GM18508 (cell line): Measurements from ENCODE around the gene TSHZ1.

Experiments used
- ATAC-seq: cut with Tn5 transposase; IDR thresholded peaks from one replicate; pipeline ENCODE4 v1.9.1; 2021; ENCODE audit warnings: moderate number of reproducible peaks; ENCODE audit not compliant: insufficient read depth, unreplicated experiment

Gene TSHZ1

GRCh38 chr18:75265872-75266271 lies 55.3 kb downstream of the TSHZ1 start:
- no peak for ATAC-seq

GRCh38 chr18:75267643-75268363 lies 57.2 kb downstream of the TSHZ1 start:
- ATAC-seq, result peak; percentile 87

GRCh38 chr18:75268364-75268646 lies 57.7 kb downstream of the TSHZ1 start:
- ATAC-seq, result no peak

GRCh38 chr18:75269124-75269680 lies 58.6 kb downstream of the TSHZ1 start:
- no peak for ATAC-seq

GRCh38 chr18:75269696-75270095 lies 59.1 kb downstream of the TSHZ1 start:
- ATAC-seq, result no peak

GRCh38 chr18:75271952-75272351 lies 61.4 kb downstream of the TSHZ1 start:
- no peak for ATAC-seq

- no peak for ATAC-seq
These were observed 63.2 kb downstream of the TSHZ1 start for GRCh38 chr18:75273817-75274216.

GRCh38 chr18:75275226-75275625 lies 64.6 kb downstream of the TSHZ1 start:
- no peak for ATAC-seq

- no peak for ATAC-seq
These were observed 66.4 kb downstream of the TSHZ1 start for GRCh38 chr18:75276818-75277609.

- no peak for ATAC-seq
These were observed 67.0 kb downstream of the TSHZ1 start for GRCh38 chr18:75277610-75277928.

GRCh38 chr18:75279381-75279780 lies 68.8 kb downstream of the TSHZ1 start:
- no peak for ATAC-seq

- ATAC-seq, result no peak
These were observed 70.1 kb downstream of the TSHZ1 start for GRCh38 chr18:75280427-75281280.

GRCh38 chr18:75282746-75283145 lies 72.1 kb downstream of the TSHZ1 start:
- no peak for ATAC-seq

- ATAC-seq, result no peak
These were observed 73.1 kb downstream of the TSHZ1 start for GRCh38 chr18:75283731-75284130.

GRCh38 chr18:75284566-75284965 lies 74.0 kb downstream of the TSHZ1 start:
- no peak for ATAC-seq

GRCh38 chr18:75285876-75286275 lies 75.3 kb downstream of the TSHZ1 start:
- ATAC-seq, result no peak

GRCh38 chr18:75287006-75287405 lies 76.4 kb downstream of the TSHZ1 start:
- ATAC-seq, result no peak

GRCh38 chr18:75287700-75288099 lies 77.1 kb downstream of the TSHZ1 start:
- no peak for ATAC-seq

GRCh38 chr18:75289761-75290160 lies 79.2 kb downstream of the TSHZ1 start:
- no peak for ATAC-seq

- ATAC-seq, result no peak
These were observed 80.3 kb downstream of the TSHZ1 start for GRCh38 chr18:75290737-75291358.
